GM18499 (cell line): ENCODE results near the gene ZNF473.

Experiments
- ATAC-seq: cut with Tn5 transposase; IDR thresholded peaks from one replicate; pipeline ENCODE4 v1.9.1; 2021; ENCODE audit warnings: moderate number of reproducible peaks; ENCODE audit not compliant: insufficient read depth, unreplicated experiment

The ZNF473 gene

GRCh38 chr19:50025794-50026549 lies at the start of gene ZNF473:
Gene ZNF473, plus strand, starts transcription at chr19:50026005. Its CDS starts 5,078 bp downstream, at chr19:50031083.
- peak; percentile 47 for ATAC-seq

DNA sequence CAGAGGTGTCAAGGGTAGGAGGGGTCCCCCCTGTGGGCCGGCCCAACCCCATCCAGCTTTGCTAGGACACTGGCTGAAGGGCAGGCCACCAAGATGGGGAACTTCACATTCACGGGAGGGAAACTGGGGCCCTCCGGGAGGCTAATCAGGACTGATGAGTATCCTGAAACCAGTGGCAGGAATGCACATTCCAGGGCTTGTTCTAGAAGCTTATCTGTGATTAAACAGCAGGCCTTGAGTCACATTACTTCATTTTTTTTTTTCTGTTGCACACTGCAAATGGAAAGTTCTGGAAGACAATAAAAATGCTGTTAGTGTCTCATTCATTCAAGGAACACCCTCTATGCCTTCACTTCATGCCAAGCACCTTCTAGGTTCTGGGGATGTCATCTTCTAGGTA lies 49.3 kb upstream of the ZNF473 start:
- ATAC-seq: no peak

- no peak for ATAC-seq
Measured at GRCh38 chr19:49977076-49977475, 48.7 kb upstream of the ZNF473 start.

DNA sequence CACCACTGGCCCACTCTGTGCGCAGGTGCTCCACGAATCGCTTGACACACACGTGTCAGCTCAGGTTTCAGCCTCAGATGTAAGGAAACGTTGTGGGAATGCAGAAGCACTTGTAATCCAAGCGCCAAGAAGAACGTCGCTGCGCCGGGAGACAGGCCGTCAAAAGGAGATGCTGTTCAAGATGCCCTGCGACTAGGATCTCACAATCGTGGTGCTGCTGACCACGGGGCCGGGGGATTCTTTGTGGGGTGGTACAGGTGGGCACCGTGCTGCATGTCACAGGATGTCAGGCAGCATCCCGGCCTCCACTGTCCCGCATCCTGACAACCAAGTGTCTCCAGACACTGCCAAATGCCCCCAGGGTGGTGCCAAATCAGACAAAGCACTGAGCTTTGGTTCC lies 47.9 kb upstream of the ZNF473 start:
- ATAC-seq: no peak

DNA sequence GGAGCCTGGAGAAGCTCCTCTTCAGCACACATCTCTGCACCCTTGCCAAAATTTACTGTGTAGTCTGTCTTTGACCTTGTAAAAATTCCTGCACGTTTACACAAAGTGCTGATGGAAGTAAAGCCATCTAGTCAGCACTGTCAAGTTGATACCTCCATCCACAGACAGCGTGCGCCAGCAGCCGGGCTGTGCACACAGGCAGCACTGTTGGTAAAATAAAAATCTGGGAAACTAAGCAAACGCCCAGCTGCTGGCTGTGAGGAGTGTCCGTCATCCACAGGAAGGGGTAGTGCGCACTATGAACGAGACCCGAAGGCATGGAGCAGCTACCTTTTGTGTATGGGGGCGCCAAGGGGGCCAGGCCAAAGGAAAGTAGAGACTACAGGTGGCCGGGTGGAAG lies 47.5 kb upstream of the ZNF473 start:
- no peak for ATAC-seq

- no peak for ATAC-seq
Measured at GRCh38 chr19:49981603-49982593, 43.9 kb upstream of the ZNF473 start.

GRCh38 chr19:49983645-49984229 lies 42.1 kb upstream of the ZNF473 start:
- ATAC-seq: no peak

DNA sequence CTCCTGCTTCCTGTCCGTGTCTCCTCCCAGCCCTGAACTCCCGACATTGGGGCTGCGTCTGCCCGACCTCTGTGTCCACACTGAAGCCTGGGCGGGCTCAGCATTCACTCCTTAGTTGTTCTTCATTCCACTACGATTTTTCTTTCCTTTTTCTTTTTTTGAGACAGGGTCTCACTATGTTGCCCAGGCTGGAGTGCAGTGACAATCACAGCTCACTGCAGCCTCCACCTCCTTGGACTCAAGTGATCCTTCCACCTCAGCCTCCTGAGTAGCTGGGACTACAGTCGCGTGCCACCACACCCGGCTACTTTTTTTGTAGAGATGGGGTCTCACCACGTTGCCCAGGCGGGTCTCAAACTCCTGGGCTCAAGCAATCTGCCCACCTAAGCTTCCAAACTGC lies 41.3 kb upstream of the ZNF473 start:
- no peak for ATAC-seq

DNA sequence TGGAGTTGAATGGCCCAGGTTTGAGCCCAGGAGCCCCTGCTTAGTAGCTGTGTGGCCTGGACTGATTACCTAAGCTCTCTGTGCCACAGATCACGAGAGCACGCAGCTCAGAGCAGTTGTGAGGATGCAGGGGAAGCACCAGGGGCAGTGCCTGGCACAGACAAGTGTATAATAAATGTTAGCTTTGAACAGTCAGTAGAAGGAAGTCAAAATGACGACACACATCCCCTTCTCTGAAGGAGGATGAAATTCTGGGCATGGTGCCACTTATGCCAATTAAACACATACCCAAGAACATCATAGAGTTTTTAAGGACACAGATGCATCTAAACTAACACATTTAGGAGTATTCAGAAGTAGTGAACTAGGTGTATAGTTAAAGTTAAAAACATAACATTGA lies 39.9 kb upstream of the ZNF473 start:
- no peak for ATAC-seq

DNA sequence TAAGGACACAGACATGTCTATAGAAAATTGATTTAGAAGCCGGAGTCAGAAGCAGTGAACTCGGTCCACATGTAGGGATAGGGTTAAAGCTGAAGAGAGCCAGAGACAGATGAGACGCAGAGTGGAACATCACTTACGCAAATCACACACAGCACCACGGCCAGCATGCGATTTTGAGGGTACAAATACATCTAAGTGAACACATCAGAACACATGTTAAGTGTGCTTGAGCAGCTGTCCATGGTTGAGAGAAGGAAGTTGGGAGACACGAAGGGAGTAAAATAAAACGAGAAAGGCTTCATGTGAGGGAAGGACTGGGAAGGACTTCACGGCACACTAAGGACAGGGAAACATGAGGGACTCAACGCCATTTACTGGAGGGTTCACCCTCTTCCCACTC lies 39.5 kb upstream of the ZNF473 start:
- ATAC-seq: no peak

GRCh38 chr19:49987159-49987698 lies 38.6 kb upstream of the ZNF473 start:
- ATAC-seq: no peak

- no peak for ATAC-seq
Measured at GRCh38 chr19:49988007-49988406, 37.8 kb upstream of the ZNF473 start.

DNA sequence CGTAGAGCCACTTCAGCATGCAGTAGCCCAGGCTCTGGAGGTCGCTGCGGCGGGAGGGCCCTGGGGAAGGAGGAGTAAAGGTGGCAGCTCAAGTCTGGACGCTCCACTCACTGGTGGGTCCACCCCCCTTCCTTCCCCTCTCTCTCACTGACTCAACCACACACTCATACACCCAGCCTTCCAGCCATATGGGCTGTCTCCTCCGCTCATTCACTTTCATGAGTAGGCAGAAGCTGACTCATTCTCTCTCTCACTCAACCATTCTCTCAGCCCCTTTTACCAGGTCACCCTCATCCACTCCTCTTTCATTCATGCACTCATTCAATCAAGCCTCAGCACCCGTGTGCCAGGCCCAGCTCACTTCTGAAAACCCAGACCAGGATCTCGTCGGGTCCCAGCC lies 37.4 kb upstream of the ZNF473 start:
- ATAC-seq: no peak

- no peak for ATAC-seq
Measured at GRCh38 chr19:49997709-49998108, 28.1 kb upstream of the ZNF473 start.

DNA sequence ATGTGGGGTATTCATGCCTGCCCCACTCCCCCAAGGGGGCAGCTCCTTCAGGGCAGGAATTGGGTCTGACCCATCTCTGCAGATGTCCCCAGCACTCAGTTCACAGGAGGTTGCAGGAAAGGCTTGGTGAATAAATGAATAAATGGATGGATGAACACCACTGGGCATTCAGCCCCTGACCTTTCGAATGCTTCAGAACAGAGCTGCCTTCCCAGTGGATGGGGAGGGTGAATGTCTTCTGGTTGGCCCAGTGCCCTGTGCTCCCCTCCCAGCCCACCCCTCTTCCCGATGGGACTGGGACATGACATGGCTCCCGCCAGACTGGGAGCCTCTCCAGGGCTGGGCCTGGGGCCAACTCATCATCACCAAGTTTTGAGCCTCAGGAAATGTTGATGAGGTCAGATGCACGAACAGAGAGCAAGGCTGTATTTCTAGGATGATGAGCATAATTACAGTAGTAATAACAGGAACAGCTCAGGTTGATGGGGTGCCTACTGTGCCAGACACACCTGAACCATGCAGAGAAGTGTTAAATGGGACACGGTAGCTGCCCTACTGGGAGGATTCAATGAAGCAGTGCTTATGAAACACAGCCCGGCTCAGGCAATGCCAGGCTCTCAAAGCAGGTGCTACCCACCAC lies 26.3 kb upstream of the ZNF473 start:
- no peak for ATAC-seq

DNA sequence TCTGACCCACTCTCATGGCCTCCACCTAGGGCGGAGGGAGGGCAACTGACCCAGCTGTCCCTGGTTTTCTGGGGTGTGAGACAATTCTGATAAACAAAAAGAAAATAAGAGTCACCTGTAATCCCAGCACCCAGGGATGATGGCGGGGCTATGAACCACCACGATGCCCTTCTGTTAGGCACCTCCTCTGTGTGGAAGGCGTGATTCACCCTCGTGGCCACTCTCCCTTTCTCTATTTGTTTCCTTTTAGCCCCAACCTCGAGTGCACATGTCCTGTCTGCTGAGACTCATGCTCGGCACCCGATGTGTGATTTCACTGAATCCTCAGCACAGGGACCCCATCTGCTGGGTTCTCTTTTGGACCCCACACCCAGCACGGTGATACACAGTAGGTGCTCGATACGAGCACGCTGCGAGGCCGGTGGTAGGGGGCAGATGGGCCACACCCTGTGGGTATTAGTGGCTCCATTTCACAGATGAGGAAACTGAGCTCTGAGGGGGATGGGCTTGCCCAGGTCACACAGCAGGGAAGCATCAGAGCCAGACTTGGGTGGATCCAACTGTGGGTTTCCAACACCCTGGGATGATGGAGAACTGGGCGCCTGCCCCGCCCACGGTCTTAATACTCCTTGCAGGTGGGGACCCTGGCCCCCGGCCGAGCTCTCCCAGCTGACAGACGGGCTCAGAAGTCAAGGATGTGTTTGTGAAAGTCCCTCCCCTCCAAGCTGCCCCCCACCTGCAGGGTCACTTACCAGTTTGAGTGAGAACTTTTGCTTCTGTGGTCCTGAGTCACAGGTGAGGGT lies 25.6 kb upstream of the ZNF473 start:
- ATAC-seq: no peak

DNA sequence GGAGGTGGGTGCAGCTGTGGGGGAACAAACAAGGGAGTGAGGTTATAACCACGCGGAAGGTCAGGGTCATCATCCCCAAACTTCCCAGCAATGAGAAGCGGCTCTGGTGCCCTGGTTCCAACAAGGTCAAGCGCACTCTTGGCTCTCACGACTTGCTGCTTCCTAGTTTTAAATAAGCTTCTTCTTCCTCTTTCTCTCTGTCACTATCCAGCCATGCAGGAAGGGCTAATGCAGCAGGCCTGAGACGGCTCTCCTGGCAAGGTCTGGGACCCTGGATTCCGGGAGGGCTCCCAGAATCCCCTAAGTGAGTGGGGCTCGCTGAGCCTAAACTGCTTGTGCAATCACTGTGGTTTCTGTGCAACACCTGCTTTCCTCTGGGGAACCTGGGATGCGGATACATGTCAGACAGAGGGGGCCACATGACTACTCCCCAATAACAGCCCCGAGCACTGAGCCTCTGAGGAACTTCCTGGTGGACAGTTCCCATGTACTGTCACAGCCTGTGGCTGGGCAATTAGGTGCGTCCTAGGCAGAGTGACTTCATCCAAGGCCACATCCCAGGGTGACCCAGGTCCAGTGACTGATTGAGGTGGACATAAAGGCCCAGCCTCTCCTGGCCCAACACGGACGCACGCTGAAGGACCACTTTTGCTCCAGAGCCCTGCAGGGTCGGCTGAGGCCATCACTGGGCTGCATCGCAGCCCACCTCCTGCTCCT lies 24.8 kb upstream of the ZNF473 start:
- ATAC-seq: no peak

DNA sequence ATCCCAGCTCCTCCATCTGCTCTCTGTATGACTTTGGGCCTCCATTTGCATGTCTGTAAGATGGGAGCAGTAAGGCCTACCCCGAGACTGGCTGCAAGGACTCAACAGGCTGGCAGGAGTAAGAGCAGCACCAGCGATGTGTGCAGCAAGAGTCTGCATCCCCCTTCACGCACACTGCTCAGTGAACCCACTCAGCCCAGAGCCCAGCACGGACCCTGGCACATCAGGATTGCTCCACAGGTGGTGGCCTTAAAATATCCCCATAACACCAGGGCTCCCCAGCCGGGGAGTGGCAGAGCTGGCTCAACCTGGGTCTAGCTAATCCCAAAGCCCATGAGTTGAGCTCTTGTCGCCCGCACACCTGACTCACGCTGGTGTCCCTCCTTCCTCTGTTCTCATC lies 24.0 kb upstream of the ZNF473 start:
- ATAC-seq: no peak
